RKO (cell line): ENCODE data around the gene COPS3.

Experiments used
- DNase-seq: peaks from one replicate; pipeline ENCODE4 v3.0.0-alpha.2; 2016; ENCODE audit warnings: low spot score

COPS3 gene

DNA sequence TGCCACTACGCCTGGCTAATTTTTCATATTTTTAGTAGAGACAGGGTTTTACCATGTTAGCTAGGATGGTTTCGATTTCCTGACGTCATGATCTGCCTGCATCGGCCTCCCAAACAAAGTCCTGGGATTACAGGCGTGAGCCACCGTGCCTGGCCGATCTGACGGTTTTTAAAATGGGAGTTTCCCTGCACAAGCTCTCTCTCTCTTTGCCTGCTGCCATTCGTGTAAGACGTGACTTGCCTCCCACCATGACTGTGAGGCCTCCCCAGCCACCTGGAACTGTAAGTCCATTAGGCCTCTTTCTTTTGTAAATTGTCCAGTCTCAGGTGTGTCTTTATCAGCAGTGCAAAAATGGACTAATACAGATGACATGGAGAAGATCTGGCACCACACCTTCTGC lies 39.4 kb downstream of the COPS3 start:
- no peak for DNase-seq

GRCh38 chr17:17239832-17240231 lies 41.2 kb downstream of the COPS3 start:
- DNase-seq, result no peak

DNA sequence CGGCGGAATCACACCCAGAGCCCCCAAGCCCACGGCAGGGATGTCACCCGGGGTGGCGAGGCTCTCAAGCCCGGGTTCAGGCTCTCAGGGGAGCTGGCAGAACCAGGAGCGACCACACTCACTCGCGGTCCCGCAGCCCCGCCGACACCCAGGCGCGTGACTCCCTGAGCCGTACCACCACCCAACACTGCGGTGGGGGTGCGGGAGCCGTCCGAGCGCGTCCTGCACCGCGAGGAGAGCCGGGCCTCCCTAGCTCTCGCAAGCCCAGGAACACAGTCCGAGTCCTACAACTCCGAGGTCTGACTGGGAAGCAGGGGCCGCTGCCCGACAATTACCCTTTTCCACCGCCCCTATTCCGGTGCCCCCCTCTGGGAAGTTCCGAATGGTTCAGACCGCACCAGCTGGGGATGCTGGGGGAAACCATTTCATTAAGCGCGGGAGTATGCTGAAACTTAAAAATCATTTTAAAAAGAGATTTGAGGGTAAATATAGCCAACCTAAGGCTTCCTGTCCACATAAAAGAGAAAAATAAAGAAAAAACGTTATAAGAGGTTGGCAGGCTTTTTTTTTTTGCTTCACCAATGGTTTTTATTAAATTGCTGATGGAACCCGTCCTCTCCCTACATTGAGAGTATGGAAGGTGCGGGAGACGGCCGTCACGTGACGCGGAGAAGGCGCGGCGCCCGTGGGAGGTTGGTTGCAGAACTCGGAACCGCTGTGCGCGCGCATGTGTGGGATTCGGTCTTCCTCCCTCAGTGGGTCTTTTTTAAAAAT lies 43.8 kb downstream of the COPS3 start, which contains the start of gene FLCN:
Gene FLCN (minus strand): TSS at position 143 of the 774 bp plus-strand sequence. CDS start 9,031 bp downstream, outside the sequence.
- DNase-seq, result peak; percentile 82

DNA sequence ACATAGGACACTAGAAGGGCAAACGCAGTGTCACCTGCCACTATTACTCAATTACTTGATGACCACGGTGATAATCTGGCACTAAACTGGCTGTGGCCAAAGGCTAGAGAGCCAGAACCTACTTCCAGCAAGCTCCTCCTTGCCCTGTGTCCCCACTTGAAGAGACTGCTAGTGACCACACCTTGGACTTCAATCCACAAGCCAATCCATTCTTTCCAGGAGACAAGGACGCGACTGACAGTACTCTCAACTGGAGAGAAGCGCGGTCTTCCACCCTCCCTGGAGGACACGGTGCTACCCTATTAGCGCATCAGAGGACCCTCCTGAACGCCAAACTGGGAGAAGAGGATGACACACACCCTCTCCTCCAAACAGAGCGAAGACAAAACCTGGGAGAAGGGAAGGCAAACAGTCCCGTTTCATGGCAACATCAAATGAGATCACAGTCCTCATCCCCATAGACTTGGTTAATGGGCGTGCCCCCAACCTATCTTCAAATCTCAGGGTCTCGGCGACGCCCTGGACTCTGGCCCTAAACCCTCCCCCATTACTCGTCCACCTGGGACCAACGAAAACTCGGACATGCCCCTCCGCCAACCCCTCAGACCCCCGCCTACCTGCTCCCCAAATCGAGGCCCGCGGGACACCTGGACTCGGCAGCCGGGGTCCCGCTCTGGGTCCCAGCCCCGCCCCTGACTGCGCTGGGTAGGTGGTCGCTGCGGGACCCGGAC lies 44.6 kb downstream of the COPS3 start:
- peak; percentile 61 for DNase-seq

DNA sequence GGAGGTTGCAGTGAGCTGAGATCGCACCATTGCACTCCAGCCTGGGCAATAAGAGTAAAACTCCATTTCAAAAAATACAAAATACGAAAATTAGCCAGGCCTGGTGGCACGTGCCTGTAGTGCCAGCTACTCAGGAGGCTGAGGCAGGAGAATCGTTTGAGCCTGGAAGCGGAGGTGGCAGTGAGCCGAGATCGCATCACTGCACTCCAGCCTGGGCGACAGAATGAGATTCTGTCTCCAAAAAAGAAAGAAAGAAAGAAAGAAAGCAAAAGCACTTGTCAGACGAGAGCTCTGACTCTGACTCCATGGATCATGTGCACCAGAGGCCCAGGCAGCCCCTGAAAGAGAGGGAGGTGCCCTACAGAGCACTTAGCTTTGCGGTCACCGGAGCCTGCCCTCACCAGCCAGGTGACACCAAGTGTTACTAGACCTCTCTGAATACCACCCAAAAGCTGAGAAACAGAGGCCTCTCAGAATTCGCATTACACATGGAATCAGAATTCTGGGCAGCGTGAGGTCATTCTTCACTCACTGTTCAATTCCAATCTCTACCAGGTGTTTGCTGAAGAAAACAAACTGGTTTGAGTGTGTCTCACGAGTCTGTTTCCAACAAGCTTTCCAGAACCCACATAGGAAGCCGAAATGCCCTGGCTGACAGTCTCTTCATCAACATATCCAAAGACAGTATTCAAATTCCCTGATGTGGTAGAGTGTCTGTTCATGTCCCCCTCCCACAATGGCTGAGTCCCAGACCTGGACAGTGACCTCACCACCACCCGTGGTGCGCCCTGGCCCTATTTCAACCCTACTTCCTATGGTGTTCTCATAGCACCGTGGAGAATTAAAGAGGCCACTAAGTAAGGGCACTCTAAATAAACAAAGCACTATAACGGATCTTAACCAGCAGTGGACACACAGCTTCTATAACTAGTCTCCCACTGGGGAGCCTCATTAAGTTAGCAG lies 45.6 kb downstream of the COPS3 start:
- DNase-seq, result peak; percentile 68

DNA sequence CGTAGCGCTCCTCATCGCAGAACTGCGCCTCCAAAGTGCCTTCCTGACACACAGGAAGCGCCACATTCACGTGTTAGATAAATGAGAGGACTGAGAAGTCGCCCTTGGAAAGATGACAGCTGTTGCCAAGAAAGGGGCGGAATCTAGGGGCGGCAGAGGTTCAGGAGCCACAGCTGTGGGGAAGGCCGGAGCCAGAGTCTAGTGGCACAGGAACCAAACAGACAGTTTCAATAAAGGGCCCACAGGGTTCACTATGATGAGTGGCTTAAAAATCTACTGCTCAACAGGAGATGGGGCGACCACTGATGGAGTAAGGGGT lies 48.8 kb downstream of the COPS3 start:
- DNase-seq, result no peak

GRCh38 chr17:17231621-17232302 lies 49.3 kb downstream of the COPS3 start:
- DNase-seq, result no peak

- DNase-seq, result no peak
Observed at GRCh38 chr17:17229416-17230384, 51.3 kb downstream of the COPS3 start.

DNA sequence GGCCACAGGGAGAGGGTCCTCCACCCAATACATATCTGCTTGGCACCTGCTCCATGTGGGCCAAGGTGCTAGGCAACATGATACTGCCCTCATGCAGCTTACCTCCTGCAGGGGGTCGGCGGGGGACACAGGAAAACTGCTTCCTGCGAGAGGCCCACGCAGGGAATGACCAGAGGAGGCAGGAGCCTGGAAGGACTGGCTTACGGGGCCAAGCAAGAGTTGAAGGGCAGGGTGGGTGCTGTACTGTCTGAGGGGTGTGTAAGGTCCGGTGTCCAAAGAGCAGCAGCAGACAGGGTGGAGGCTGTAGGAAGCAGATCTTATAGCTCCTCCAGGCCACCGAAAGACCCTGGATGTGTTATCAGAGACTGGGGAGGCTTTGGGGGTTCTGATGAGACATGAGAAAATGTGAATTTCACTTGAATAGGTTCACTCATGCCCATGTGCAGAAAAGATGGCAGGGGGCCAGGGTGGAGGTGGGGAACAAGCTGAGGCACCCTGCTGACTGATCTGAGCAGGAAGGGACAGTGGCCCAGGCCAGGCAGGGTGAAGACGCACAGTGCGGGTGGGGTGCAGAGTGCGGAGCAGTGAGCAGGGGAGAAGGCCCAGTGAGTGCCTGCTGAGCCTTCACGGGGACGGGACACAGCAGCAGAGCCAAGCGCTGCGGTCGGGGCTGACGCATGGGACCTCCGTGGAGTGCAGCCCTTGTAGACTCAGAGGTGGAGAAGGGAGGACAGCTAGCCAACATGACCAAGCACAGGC lies 52.3 kb downstream of the COPS3 start:
- DNase-seq, result no peak

GRCh38 chr17:17227608-17228520 lies 53.2 kb downstream of the COPS3 start:
- DNase-seq, result no peak

- no peak for DNase-seq
Observed at GRCh38 chr17:17226451-17227265, 54.4 kb downstream of the COPS3 start.

DNA sequence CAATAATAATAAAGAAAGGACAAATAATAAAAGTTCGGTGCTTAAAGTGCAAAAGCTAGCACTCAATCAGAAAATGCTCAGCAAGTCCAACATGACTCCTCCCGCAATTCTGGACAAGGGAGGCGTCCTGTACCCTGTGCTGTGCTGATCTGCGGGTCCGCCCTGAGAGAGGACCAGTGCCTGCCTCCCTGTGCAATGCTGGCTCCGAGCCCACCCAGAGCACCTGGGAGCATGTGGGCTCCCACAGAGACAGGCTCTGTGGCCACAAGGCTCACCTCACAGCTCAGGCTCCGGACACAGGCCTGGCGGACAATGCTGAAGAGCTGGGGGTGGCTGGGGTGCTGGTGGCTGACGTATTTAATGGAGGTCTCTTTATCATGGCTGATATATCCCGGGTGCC lies 55.1 kb downstream of the COPS3 start:
- DNase-seq, result no peak

- no peak for DNase-seq
Observed at GRCh38 chr17:17224137-17224536, 56.9 kb downstream of the COPS3 start.

GRCh38 chr17:17223736-17224135 lies 57.3 kb downstream of the COPS3 start:
- DNase-seq, result no peak

- DNase-seq, result no peak
Observed at GRCh38 chr17:17221329-17221728, 59.7 kb downstream of the COPS3 start.

GRCh38 chr17:17220529-17220928 lies 60.5 kb downstream of the COPS3 start:
- DNase-seq, result no peak

GRCh38 chr17:17217995-17218394 lies 63.1 kb downstream of the COPS3 start:
- no peak for DNase-seq

- no peak for DNase-seq
Observed at GRCh38 chr17:17216776-17217175, 64.3 kb downstream of the COPS3 start.
